LNCaP clone FGC (cell line): Measurements from ENCODE around the gene GTPBP1.

ENCODE experiments used
- DNase-seq: peaks from one replicate; pipeline ENCODE4 v3.0.0-alpha.2; 2011; ENCODE audit warnings: low read depth
- H3K4me3 ChIP-seq: 2 replicates; pipeline ENCODE4 v1.5.1; 2011; ENCODE audit warnings: mild to moderate bottlenecking, low read depth, low read length, control low read depth
- TF ChIP-seq, protein P1 (sequence below): IDR thresholded peaks from 2 replicates; pipeline ENCODE4 v1.5.1; 2012; ENCODE audit warnings: mild to moderate bottlenecking; ENCODE audit not compliant: control insufficient read depth, insufficient read depth; ENCODE audit errors: extremely low read depth

Gene GTPBP1

DNA sequence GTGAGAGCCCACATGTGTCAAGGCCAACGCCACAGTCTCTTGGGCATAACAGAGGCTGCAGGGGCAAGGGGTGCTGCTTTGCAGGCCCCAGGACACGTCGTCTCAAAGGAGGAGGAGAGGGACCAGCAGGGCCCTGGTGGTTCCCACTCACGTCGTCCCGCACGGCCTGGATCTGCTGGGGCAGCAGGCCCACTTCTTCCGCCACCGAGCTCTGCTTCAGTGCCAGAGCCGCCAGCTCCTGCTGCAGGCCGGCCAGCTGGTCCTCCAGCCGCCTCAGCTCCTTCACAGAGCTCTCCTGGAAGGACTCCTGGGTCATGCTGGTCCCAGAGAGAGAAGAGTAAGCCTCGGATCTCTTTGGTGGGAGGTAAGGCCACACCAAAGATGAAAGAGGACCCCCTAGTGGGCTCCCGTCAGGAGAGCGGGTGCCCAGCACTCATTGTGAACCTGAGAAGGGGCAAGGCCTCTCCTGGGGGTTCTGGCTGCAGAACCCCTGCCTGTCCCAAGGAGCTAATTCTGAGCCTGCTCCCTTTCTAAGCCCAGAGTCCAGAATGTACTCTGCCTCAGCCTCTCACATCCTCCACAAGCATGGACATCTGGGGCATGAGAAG, 34.5 kb downstream of the GTPBP1 start:
- no peak for DNase-seq
- no peak overlapping the region for H3K4me3 ChIP-seq
- TF ChIP-seq, protein P1, sequence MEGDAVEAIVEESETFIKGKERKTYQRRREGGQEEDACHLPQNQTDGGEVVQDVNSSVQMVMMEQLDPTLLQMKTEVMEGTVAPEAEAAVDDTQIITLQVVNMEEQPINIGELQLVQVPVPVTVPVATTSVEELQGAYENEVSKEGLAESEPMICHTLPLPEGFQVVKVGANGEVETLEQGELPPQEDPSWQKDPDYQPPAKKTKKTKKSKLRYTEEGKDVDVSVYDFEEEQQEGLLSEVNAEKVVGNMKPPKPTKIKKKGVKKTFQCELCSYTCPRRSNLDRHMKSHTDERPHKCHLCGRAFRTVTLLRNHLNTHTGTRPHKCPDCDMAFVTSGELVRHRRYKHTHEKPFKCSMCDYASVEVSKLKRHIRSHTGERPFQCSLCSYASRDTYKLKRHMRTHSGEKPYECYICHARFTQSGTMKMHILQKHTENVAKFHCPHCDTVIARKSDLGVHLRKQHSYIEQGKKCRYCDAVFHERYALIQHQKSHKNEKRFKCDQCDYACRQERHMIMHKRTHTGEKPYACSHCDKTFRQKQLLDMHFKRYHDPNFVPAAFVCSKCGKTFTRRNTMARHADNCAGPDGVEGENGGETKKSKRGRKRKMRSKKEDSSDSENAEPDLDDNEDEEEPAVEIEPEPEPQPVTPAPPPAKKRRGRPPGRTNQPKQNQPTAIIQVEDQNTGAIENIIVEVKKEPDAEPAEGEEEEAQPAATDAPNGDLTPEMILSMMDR: no peak

DNA sequence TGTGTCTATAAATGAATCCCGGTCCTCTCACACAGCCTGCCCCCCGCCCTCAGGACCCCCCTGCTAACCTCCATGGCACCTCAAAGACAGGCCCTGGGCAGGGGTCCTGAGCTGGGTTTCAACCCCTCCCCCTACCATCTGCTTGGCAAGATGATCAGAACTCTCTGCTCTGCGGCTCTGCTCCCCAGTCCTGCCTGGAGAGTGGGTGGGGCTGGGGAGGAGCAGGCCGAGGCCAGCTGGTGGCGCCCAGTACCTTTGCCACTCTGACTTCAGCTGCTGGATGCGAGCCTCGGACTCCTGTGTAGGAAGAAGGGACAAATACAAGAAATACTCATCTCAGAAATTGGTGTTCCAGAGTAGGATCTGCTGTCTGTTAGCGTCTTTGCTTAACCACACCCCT, 35.0 kb downstream of the GTPBP1 start:
- DNase-seq: no peak
- no peak overlapping the region for H3K4me3 ChIP-seq
- TF ChIP-seq, protein P1: no peak; the same call in 1 of the 2 replicates

DNA sequence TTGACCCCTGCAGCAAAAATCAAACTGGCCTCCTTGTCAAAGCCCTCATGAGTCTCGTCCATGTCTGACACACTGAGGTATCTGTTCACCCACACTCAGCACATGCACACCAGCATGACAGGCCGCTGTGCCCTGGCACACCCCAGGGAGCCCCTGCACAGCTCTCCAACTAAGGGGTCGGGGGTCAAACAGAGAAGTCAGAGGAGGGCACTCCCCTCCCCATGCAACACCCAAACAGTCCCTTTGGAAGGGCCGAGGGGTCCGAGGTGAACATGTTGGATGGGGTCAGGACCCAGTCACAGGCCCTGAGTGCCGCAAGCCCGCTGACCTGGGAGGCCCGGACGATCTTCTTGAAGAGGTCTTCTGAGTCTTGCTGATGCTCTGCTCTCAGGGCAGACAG, 35.4 kb downstream of the GTPBP1 start:
- TF ChIP-seq, protein P1: no peak
- H3K4me3 ChIP-seq: no peak overlapping the region
- no peak for DNase-seq

- TF ChIP-seq, protein P1: no peak
- DNase-seq: no peak
These were observed 35.8 kb downstream of the GTPBP1 start for GRCh38 chr22:38741576-38741975.

GRCh38 chr22:38742176-38742942, 36.6 kb downstream of the GTPBP1 start:
- H3K4me3 ChIP-seq: no peak overlapping the region
- TF ChIP-seq, protein P1: no peak
- no peak for DNase-seq

More at GRCh38 chr22:38741576-38741975, 35.8 kb downstream of the GTPBP1 start:
- no peak overlapping the region for H3K4me3 ChIP-seq

DNA sequence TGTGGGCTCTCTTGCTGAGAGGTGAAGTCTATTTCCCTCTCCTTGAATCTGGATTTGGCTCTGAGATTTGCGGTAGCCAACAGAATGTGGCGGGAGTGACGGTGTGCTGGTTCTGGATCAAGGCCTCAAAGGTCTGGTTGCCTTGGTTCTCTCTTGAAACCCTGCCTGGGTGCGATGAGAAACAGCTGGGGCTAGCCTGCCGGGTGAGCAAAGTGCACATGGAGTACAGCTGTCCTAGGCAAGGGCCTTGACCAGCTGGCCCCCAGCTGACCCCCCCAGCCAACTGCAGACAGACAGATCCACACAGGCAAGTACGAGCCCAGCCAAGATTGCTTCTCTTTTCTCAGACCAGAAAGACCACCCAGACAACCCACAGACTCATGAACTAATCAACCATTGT, 39.2 kb downstream of the GTPBP1 start:
- H3K4me3 ChIP-seq: no peak overlapping the region
- TF ChIP-seq, protein P1: no peak
- DNase-seq: no peak
